A673 (cell line): ENCODE results near the gene ZNF462. TPM values are rescaled to one million over a fixed set of nuclear protein-coding genes. Genes with fewer than 3 reads are reported as not detected.
A peak's percentile ranks its signal among the peaks of the same experiment; 100 is the strongest.

ENCODE experiments used
- BruUV-seq: library from RNA; stranded (reverse); fragments of 400-500 nt; replicated peaks from 2 replicates; lab custom pipeline; 2021; lab: Mats Ljungman, UMichigan
- CTCF ChIA-PET: fragments of 300-600 bp; sonication (Branson Sonifier 250); formaldehyde crosslinking; loops from one replicate; lab custom pipeline; 2022; ENCODE audit warnings: antibody characterized with exemption; lab: Charles Lee
- POLR2A ChIA-PET: fragments of 300-600 bp; sonication (Branson Sonifier 250); formaldehyde crosslinking; loops from one replicate; lab custom pipeline; 2022; ENCODE audit warnings: antibody characterized with exemption; ENCODE audit not compliant: low non-redundant PET; lab: Charles Lee
- DNase-seq: peaks from one replicate; pipeline ENCODE4 v3.0.0-alpha.2; 2015; ENCODE audit warnings: low spot score
- H3K27ac ChIP-seq: fragments of 200-600 bp; sonication (generic); 2 replicates; pipeline ENCODE4 v1.5.1; 2016; ENCODE audit warnings: mixed run types, low read depth, mild to moderate bottlenecking, mixed read lengths, antibody characterized with exemption, low read length; ENCODE audit not compliant: poor library complexity, severe bottlenecking
- H3K27me3 ChIP-seq: fragments of 200-600 bp; sonication (generic); replicated peaks from 2 replicates; pipeline ENCODE4 v1.6.1; 2017; ENCODE audit warnings: mixed run types, low read depth, mild to moderate bottlenecking, mixed read lengths, antibody characterized with exemption, low read length; ENCODE audit not compliant: insufficient read depth, poor library complexity
- H3K36me3 ChIP-seq: fragments of 200-600 bp; sonication (generic); 2 replicates; pipeline ENCODE4 v1.6.1; 2016; ENCODE audit warnings: mixed run types, mild to moderate bottlenecking, mixed read lengths, antibody characterized with exemption, low read length; ENCODE audit not compliant: insufficient read depth, poor library complexity, severe bottlenecking
- H3K4me1 ChIP-seq: fragments of 200-600 bp; sonication (generic); 2 replicates; pipeline ENCODE4 v1.6.1; 2017; ENCODE audit warnings: mixed run types, mild to moderate bottlenecking, mixed read lengths, antibody characterized with exemption, low read length; ENCODE audit not compliant: insufficient read depth, poor library complexity, severe bottlenecking
- H3K4me3 ChIP-seq: fragments of 200-600 bp; sonication (generic); 2 replicates; pipeline ENCODE4 v1.5.1; 2016; ENCODE audit warnings: low read depth, mixed run types, mild to moderate bottlenecking, mixed read lengths, low read length; ENCODE audit not compliant: poor library complexity, severe bottlenecking
- H3K9me3 ChIP-seq: fragments of 200-600 bp; sonication (generic); 2 replicates; pipeline ENCODE4 v1.6.1; 2016; ENCODE audit warnings: mixed run types, low read depth, mild to moderate bottlenecking, mixed read lengths, antibody characterized with exemption, low read length; ENCODE audit not compliant: poor library complexity, severe bottlenecking
- CTCF ChIP-seq: fragments of 300-800, 200-600 bp; sonication (generic); conservative IDR thresholded peaks from 2 replicates; pipeline ENCODE4 v1.5.1; 2017; ENCODE audit warnings: low read depth, mild to moderate bottlenecking, antibody characterized with exemption, low read length, moderate library complexity, mixed read lengths
- EZH2 ChIP-seq: fragments of 200-600 bp; sonication (generic); IDR thresholded peaks from 2 replicates; pipeline ENCODE4 v1.6.1; 2017; ENCODE audit warnings: borderline replicate concordance, low read depth, mild to moderate bottlenecking, mixed read lengths, antibody characterized with exemption, low read length; ENCODE audit not compliant: poor library complexity, severe bottlenecking
- intact Hi-C: fragments of 100-400 bp; cut with micrococcal nuclease; formaldehyde crosslinking; loops from one replicate; pipeline ENCODE4 v1.10.0; 2022; ENCODE audit not compliant: unreplicated experiment
- total RNA-seq: library from RNA; stranded (reverse); gene quantifications from 2 replicates; pipeline ENCODE4 v1.2.3, GENCODE V29; 2021

The ZNF462 gene
- total RNA-seq, 1 experiment from 2014 or later = 40.5 TPM

- peak; percentile 5 for DNase-seq
- no peak overlapping the region for H3K27ac ChIP-seq
- no peaks in the 10 kb centered on the region for H3K9me3 ChIP-seq
- no peaks in the 10 kb centered on the region for H3K36me3 ChIP-seq
- CTCF ChIA-PET = no interaction called here
- H3K27me3 ChIP-seq = no peaks in the 10 kb centered on the region
- no peak overlapping the region for H3K4me3 ChIP-seq
- POLR2A ChIA-PET = no interaction called here
- BruUV-seq = no TSS peak
- TF ChIP-seq CTCF (no peak), EZH2 (no peak)
- H3K4me1 ChIP-seq = no peaks in the 10 kb centered on the region
- intact Hi-C loops = no loop called here
These were observed 157.1 kb downstream of the ZNF462 start for GRCh38 chr9:107020040-107020530.

GRCh38 chr9:107024193-107024592 is 161.2 kb downstream of the ZNF462 start:
- no peak for TF ChIP-seq CTCF
- TF ChIP-seq EZH2 = no peak
- CTCF ChIA-PET = no interaction called here

DNA sequence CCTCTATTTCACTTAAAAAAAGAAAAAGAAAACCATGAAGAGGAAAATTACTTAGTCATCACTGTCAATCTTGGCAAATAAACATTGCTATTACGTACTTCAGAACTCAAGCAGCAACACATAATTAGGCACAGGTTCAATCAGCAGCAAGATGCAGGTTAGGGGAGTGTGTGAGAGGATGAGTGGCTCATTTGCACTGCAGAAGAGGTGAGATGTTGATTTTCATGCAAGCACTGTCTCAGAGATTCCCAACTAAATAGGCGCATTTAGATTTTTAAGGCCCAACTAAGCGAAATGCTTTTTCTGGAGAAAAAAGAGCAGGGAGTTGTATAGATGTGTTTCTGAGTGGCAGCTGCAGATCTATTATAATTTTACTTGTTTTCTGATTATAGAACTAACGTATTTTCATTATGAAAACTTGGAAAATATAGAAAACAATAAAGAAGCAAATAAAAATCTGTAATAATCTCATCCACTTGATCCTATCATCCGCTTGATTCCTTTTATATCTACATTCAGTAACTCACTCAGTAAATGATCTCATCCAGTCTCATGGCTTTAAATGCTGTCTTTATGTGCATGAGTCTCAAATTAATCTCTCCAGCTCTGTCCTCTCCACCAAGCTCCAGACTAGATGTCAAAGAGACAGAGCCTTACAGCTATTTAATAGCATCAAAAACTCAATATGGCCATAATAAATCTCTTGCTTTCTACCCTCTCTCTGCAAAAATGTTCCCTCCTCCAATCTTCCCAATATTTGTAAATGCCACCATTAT is 162.5 kb downstream of the ZNF462 start:
- Histone ChIP-seq H3K27ac (no peak overlapping the region), H3K4me3 (no peak overlapping the region), H3K4me1 (no peaks in the 10 kb centered on the region), H3K27me3 (no peaks in the 10 kb centered on the region), H3K9me3 (peaks cover 4% of the 10 kb centered on the region), H3K36me3 (no peaks in the 10 kb centered on the region)
- TF ChIP-seq CTCF = no peak
- no peak for TF ChIP-seq EZH2
- intact Hi-C loops = no loop called here
- BruUV-seq = no TSS peak
- DNase-seq = no peak
- CTCF ChIA-PET = no interaction called here
- POLR2A ChIA-PET = no interaction called here

More at GRCh38 chr9:107024193-107024592, 161.2 kb downstream of the ZNF462 start:
- BruUV-seq = no TSS peak
- no peak overlapping the region for H3K27ac ChIP-seq
- no peak for DNase-seq
- intact Hi-C loops = no loop called here
- peaks cover 4% of the 10 kb centered on the region for H3K9me3 ChIP-seq
- no peaks in the 10 kb centered on the region for H3K27me3 ChIP-seq
- no peaks in the 10 kb centered on the region for H3K4me1 ChIP-seq
- no peak overlapping the region for H3K4me3 ChIP-seq
- POLR2A ChIA-PET = no interaction called here
- H3K36me3 ChIP-seq = no peaks in the 10 kb centered on the region
